Subcutaneous abdominal adipose tissue (tissue), 5 donors: ENCODE measurements around the gene ST3GAL3.
"Not testable (repeated sequence)": the region's sequence is repeated elsewhere in the genome, so short reads cannot be mapped to it uniquely, and the experiment has no call there.

Experiments used
- H3K27ac ChIP-seq: one replicate; pipeline ENCODE4 v1.7.0; 2013; ENCODE audit warnings: low read depth, mild to moderate bottlenecking, inconsistent platforms, low read length, moderate library complexity
- H3K27me3 ChIP-seq, 5 donors: one replicate each; pipeline ENCODE4 v1.7.0; 2013; ENCODE audit warnings: low read length in 5 of 5, inconsistent platforms in 1 of 5; ENCODE audit not compliant: control insufficient read depth in 5 of 5, insufficient read depth in 4 of 5
- H3K36me3 ChIP-seq, 5 donors: one replicate each; pipeline ENCODE4 v1.7.0; 2013; ENCODE audit warnings: low read length in 5 of 5; ENCODE audit not compliant: control insufficient read depth in 5 of 5, insufficient read depth in 5 of 5
- H3K4me1 ChIP-seq, 5 donors: one replicate each; pipeline ENCODE4 v1.7.0; 2013; ENCODE audit warnings: low read length in 5 of 5, mild to moderate bottlenecking in 3 of 5, moderate library complexity in 1 of 5; ENCODE audit not compliant: control insufficient read depth in 5 of 5, insufficient read depth in 5 of 5
- H3K4me3 ChIP-seq, 5 donors: one replicate each; pipeline ENCODE4 v1.7.0; 2013; ENCODE audit warnings: low read length in 5 of 5, low read depth in 1 of 5
- H3K9ac ChIP-seq, 5 donors: one replicate each; pipeline ENCODE4 v1.7.0; 2013; ENCODE audit warnings: low read length in 5 of 5, mild to moderate bottlenecking in 4 of 5, moderate library complexity in 3 of 5
- H3K9me3 ChIP-seq, 5 donors: one replicate each; pipeline ENCODE4 v1.7.0; 2013; ENCODE audit warnings: low read length in 5 of 5; ENCODE audit not compliant: control insufficient read depth in 5 of 5
- donor health status: healthy.
- donor health status: healthy.
- donor health status: healthy.
- donor health status: healthy.
- donor health status: healthy.

The ST3GAL3 gene

GRCh38 chr1:43716559-43717281 is 9.4 kb downstream of the ST3GAL3 start:
- H3K9me3 ChIP-seq, result no peaks in the 10 kb centered on the region
- H3K4me3 ChIP-seq, result no peak overlapping the region
- no peak overlapping the region for H3K9ac ChIP-seq
- H3K27ac ChIP-seq, result no peak overlapping the region
- peaks cover 0 to 6% (median 0%) of the 10 kb centered on the region in 5 donors for H3K4me1 ChIP-seq
- no peaks in the 10 kb centered on the region for H3K36me3 ChIP-seq
- H3K27me3 ChIP-seq, result no peaks in the 10 kb centered on the region

GRCh38 chr1:43719063-43719462 is 11.7 kb downstream of the ST3GAL3 start:
- Histone ChIP-seq H3K9me3 (no peaks in the 10 kb centered on the region), H3K36me3 (no peaks in the 10 kb centered on the region), H3K27ac (no peak overlapping the region), H3K4me3 (no peak overlapping the region), H3K9ac (no peak overlapping the region), H3K27me3 (no peaks in the 10 kb centered on the region), H3K4me1 (peaks cover 0 to 6% (median 0%) of the 10 kb centered on the region in 5 donors)

GRCh38 chr1:43719670-43720419 is 12.5 kb downstream of the ST3GAL3 start:
- H3K27ac ChIP-seq, H3K9me3 ChIP-seq, H3K4me3 ChIP-seq, H3K4me1 ChIP-seq, H3K9ac ChIP-seq, H3K27me3 ChIP-seq, H3K36me3 ChIP-seq: not testable (repeated sequence)

- H3K9me3 ChIP-seq, result no peaks in the 10 kb centered on the region
- H3K36me3 ChIP-seq, result no peaks in the 10 kb centered on the region
- no peak overlapping the region for H3K4me3 ChIP-seq
- no peak overlapping the region for H3K27ac ChIP-seq
- no peaks in the 10 kb centered on the region for H3K27me3 ChIP-seq
- H3K9ac ChIP-seq, result no peak overlapping the region
- H3K4me1 ChIP-seq, result peaks cover 0 to 6% (median 0%) of the 10 kb centered on the region in 5 donors
These were observed 15.5 kb downstream of the ST3GAL3 start for GRCh38 chr1:43722810-43723209.

- Histone ChIP-seq H3K9me3 (no peaks in the 10 kb centered on the region), H3K9ac (no peak overlapping the region), H3K4me1 (no peaks in the 10 kb centered on the region), H3K27ac (no peak overlapping the region), H3K4me3 (no peak overlapping the region), H3K27me3 (no peaks in the 10 kb centered on the region), H3K36me3 (no peaks in the 10 kb centered on the region)
These were observed 22.6 kb downstream of the ST3GAL3 start for GRCh38 chr1:43729816-43730463.

- H3K9me3 ChIP-seq, result no peaks in the 10 kb centered on the region
- H3K9ac ChIP-seq, result no peak overlapping the region
- peaks cover 5 to 11% (median 5%) of the 10 kb centered on the region in 5 donors for H3K36me3 ChIP-seq
- H3K27me3 ChIP-seq, result no peaks in the 10 kb centered on the region
- H3K4me1 ChIP-seq, result no peaks in the 10 kb centered on the region
- no peak overlapping the region for H3K4me3 ChIP-seq
- H3K27ac ChIP-seq, result no peak overlapping the region
These were observed 24.7 kb downstream of the ST3GAL3 start for GRCh38 chr1:43731867-43732531.

- Histone ChIP-seq H3K9me3 (no peaks in the 10 kb centered on the region), H3K4me3 (no peak overlapping the region), H3K27me3 (no peaks in the 10 kb centered on the region), H3K36me3 (peaks cover 7 to 22% (median 12%) of the 10 kb centered on the region in 5 donors), H3K9ac (no peak overlapping the region), H3K4me1 (no peaks in the 10 kb centered on the region), H3K27ac (no peak overlapping the region)
These were observed 29.5 kb downstream of the ST3GAL3 start for GRCh38 chr1:43736819-43737218.

- Histone ChIP-seq H3K9ac (no peak overlapping the region), H3K27me3 (no peaks in the 10 kb centered on the region), H3K27ac (no peak overlapping the region), H3K9me3 (no peaks in the 10 kb centered on the region), H3K36me3 (peaks cover 2 to 21% (median 7%) of the 10 kb centered on the region in 5 donors), H3K4me1 (no peaks in the 10 kb centered on the region), H3K4me3 (no peak overlapping the region)
These were observed 34.7 kb downstream of the ST3GAL3 start for GRCh38 chr1:43742026-43742425.

GRCh38 chr1:43743206-43743605 is 35.9 kb downstream of the ST3GAL3 start:
- no peaks in the 10 kb centered on the region for H3K27me3 ChIP-seq

More at GRCh38 chr1:43743206-43743605, 35.9 kb downstream of the ST3GAL3 start:
- Histone ChIP-seq H3K9ac (no peak overlapping the region), H3K4me1 (no peaks in the 10 kb centered on the region), H3K9me3 (no peaks in the 10 kb centered on the region), H3K27ac (no peak overlapping the region), H3K4me3 (no peak overlapping the region), H3K36me3 (peaks cover 2 to 17% (median 4%) of the 10 kb centered on the region in 5 donors)
